Measurements from ENCODE around the gene COL24A1. TPM values are rescaled to one million over a fixed set of nuclear protein-coding genes. Genes with fewer than 3 reads are reported as not detected.

The COL24A1 gene
- total and polyA plus RNA-seq, 2 of the 8 experiments (the other 6 are each of a cell fraction or from before 2014, with no cell fraction given) = 0.23 to 1.1 TPM

DNA sequence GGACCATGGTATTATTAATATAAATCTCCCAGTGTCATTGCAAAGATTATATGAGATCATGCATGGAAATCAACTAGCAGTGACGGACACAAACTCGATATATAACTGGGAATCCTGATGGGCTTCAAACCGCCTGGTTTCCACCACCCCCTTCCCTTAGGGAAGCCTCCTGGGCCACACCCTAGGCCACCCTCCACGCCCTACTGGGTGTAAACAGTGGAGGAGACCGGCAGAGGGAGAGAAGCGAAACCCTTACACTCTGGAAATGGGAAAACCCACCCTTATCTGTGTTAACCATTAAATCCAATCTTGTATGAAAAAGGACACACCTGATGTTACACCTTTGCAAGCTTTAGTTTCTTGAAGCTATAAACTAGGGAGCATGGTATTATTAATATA lies 447.7 kb downstream of the COL24A1 start:
- H4K91ac ChIP-seq (replicated peaks; ENCODE audit: insufficient read length, low read length) = no peak overlapping the region
- no peak overlapping the region for H3K23ac ChIP-seq (ENCODE audit: insufficient read length)
- H3K4me1 ChIP-seq (replicated peaks in 1 of 4; ENCODE audit: control insufficient read depth in 3 of 4, insufficient read depth in 4 of 4, low read length in 3 of 4) = peaks cover 0 to 4% (median 0%) of the 10 kb centered on the region in 4 experiments; a peak in 2 of 7 replicates
- peaks cover 0 to 23% (median 9%) of the 10 kb centered on the region in 4 experiments; a peak in 3 of 8 replicates for H3K36me3 ChIP-seq (ENCODE audit: control insufficient read depth in 2 of 4, insufficient read depth in 4 of 4, low read length in 3 of 4)
- H2BK5ac ChIP-seq (ENCODE audit: low read depth, low read length) = no peak overlapping the region
- peak overlapping the region; percentile 97; the same call in 1 of the 2 replicates for H2AFZ ChIP-seq (ENCODE audit: low read length)
- no peak overlapping the region for H3K4ac ChIP-seq (replicated peaks; ENCODE audit: insufficient read length, low read depth, low read length)
- H4K20me1 ChIP-seq (replicated peaks in 1 of 2; ENCODE audit: control insufficient read depth in 1 of 2, insufficient read depth in 2 of 2, low read length in 2 of 2) = no peaks in the 10 kb centered on the region
- WGBS, 2 experiments (ENCODE audit: extremely low coverage in 1 of 2, insufficient coverage in 1 of 2, insufficient read length in 1 of 2, insufficient replicate concordance in 2 of 2, low coverage in 1 of 2, low lambda C conversion rate in 2 of 2, missing lambda C conversion rate in 1 of 2) = 82% methylated on average over 6 of the region's 6 CpGs; no CpG with 5 or more reads in 1 of the 2 experiments
- no peak overlapping the region for H3K18ac ChIP-seq (ENCODE audit: extremely low read depth, low read length)
- no peak overlapping the region for H2BK12ac ChIP-seq (ENCODE audit: low read depth, low read length)
- H3K56ac ChIP-seq (replicated peaks; ENCODE audit: insufficient read length, low read depth, low read length) = no peak overlapping the region
- no peak overlapping the region; the same call in 1 of the 2 replicates for H3K27ac ChIP-seq (ENCODE audit: low read depth, low read length)
- no peak overlapping the region; the same call in 1 of the 2 replicates for H4K8ac ChIP-seq (ENCODE audit: extremely low read depth, insufficient read depth, low read length)
- no peak for FAIRE-seq
- CTCF ChIA-PET (ENCODE audit: partially characterized antibody) = interaction anchor here (0.6 to 2.2 kb wide), 9 partner anchors 16 to 309 kb away, joined by 3 to 5 read pairs (median 3); no protein-coding TSS in a partner anchor
- no peak overlapping the region for H2BK15ac ChIP-seq (ENCODE audit: low read length)
- TF ChIP-seq JUND (IDR thresholded peaks at IDR 0.05; ENCODE audit: low read length) (no peak), KDM1A (IDR thresholded peaks at IDR 0.05; ENCODE audit: borderline replicate concordance, low read length) (no peak), SP1 (IDR thresholded peaks at IDR 0.05; ENCODE audit: low read depth, low read length) (no peak), RAD21 (IDR thresholded peaks at IDR 0.05 in 1 of 2, conservative IDR thresholded peaks at IDR 0.05 in 1 of 2; ENCODE audit: low read depth in 2 of 2, low read length in 2 of 2) (no peak), GTF2F1 (IDR thresholded peaks at IDR 0.05; ENCODE audit: borderline replicate concordance, low read depth, low read length) (no peak)
- no peaks in the 10 kb centered on the region for H3K27me3 ChIP-seq (replicated peaks in 1 of 4; ENCODE audit: control insufficient read depth in 3 of 4, extremely low read depth in 1 of 4, insufficient read depth in 3 of 4, low read length in 3 of 4)
- no peak overlapping the region for H4K5ac ChIP-seq (ENCODE audit: insufficient read length, low read depth, low read length)
- no peak overlapping the region for H3K14ac ChIP-seq (ENCODE audit: insufficient read length)
- H2BK20ac ChIP-seq (ENCODE audit: low read length) = no peak overlapping the region
- H2BK120ac ChIP-seq (replicated peaks; ENCODE audit: low read depth, low read length) = no peak overlapping the region
- peak overlapping the region in 2 of 4 experiments; percentile 88 to 99; a peak in 5 of 8 replicates for H3K4me3 ChIP-seq (ENCODE audit: extremely low read depth in 1 of 4, insufficient read depth in 2 of 4, low read depth in 3 of 4, low read length in 4 of 4)
- H3K4me2 ChIP-seq (ENCODE audit: insufficient read depth in 1 of 2, low read depth in 2 of 2, low read length in 2 of 2) = peak overlapping the region; percentile 70 to 98; a peak in 3 of 4 replicates
- peaks cover 5 to 6% of the 10 kb centered on the region in 2 experiments; a peak in 3 of 4 replicates for H3K9me3 ChIP-seq (ENCODE audit: insufficient read depth in 2 of 2, low read depth in 1 of 2, low read length in 1 of 2)
- H2AK5ac ChIP-seq (ENCODE audit: low read depth, low read length) = no peak overlapping the region
- DNase-seq (ENCODE audit: low read depth in 1 of 2, low spot score in 2 of 2) = no peak
- POLR2A ChIA-PET (ENCODE audit: partially characterized antibody) = interaction anchor here (0.9 to 1.7 kb wide), 6 partner anchors 9 to 130 kb away, joined by 3 to 8 read pairs (median 4); partner anchors contain the start of gene CCN1
- peaks cover 0 to 38% of the 10 kb centered on the region in 2 experiments; a peak in 3 of 4 replicates for H3K79me2 ChIP-seq (ENCODE audit: control insufficient read depth in 1 of 2, insufficient read depth in 2 of 2, low read length in 2 of 2)
- no peak overlapping the region for H3K9ac ChIP-seq (replicated peaks in 1 of 4; ENCODE audit: extremely low read depth in 1 of 4, low read depth in 3 of 4, low read length in 3 of 4)
- peaks cover 11% of the 10 kb centered on the region for H3K23me2 ChIP-seq (ENCODE audit: low read depth, low read length)
- peaks cover 6% of the 10 kb centered on the region for H3K79me1 ChIP-seq (ENCODE audit: low read depth, low read length)

Data from H1 (cell line).